Effector CD4-positive, alpha-beta T cell (primary cell): Measurements from ENCODE around the gene EBF3.

ENCODE experiments used
- DNase-seq: peaks from one replicate; pipeline ENCODE4 v3.0.0-alpha.2; 2020

The EBF3 gene

DNA sequence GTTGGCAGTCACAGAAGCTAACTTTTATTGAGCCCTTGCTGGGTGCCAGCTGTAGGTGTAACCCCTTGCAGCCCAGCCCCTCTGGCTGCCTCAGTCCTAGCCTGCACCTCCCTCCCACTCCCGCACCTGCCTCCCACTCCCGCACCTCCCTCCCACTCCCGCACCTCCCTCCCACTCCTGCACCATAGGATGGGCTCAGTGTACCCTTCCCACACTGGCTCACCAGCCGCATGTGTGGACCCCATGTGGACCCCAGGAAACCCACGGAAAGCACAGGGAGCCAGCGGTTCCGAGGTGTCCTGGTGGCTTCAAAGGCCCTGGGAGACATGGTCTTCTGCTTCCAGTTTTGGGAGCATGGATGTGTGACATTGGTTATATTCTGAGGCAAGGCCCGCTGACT lies 132.9 kb downstream of the EBF3 start:
- no peak for DNase-seq

- DNase-seq, result no peak
These were observed 138.2 kb downstream of the EBF3 start for GRCh38 chr10:129825826-129826225.

- no peak for DNase-seq
These were observed 138.9 kb downstream of the EBF3 start for GRCh38 chr10:129825221-129825620.

- DNase-seq, result no peak
These were observed 143.6 kb downstream of the EBF3 start for GRCh38 chr10:129820451-129820850.

- DNase-seq, result no peak
These were observed 147.4 kb downstream of the EBF3 start for GRCh38 chr10:129816656-129817045.

GRCh38 chr10:129815898-129816655 lies 148.0 kb downstream of the EBF3 start:
- DNase-seq, result no peak

- DNase-seq, result no peak
These were observed 149.1 kb downstream of the EBF3 start for GRCh38 chr10:129814681-129815646.

- DNase-seq, result no peak
These were observed 151.7 kb downstream of the EBF3 start for GRCh38 chr10:129812398-129812797.

DNA sequence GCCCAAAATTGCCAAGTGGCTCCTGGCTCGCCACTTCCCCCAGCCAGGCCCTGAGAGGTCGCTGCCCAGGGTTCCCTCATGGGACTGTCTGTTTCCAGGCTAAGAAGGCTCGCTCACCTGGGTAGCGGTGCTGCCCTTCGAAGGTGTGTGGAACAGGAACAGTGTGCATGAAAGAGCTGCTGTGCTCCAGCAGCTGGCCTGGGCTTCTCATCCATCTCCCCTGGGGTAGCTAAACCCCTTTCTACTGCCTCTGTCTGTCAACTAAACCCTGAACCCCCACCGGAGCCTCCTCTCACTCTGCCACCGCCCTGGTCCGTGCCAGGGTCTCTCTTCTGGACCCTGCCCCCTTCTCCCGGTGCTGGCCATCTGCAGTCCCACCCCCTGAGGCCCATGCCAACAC lies 152.9 kb downstream of the EBF3 start:
- no peak for DNase-seq

GRCh38 chr10:129809841-129810240 lies 154.2 kb downstream of the EBF3 start:
- no peak for DNase-seq

GRCh38 chr10:129809431-129809830 lies 154.6 kb downstream of the EBF3 start:
- no peak for DNase-seq

- DNase-seq, result no peak
These were observed 155.7 kb downstream of the EBF3 start for GRCh38 chr10:129808092-129808983.

- DNase-seq, result no peak
These were observed 156.9 kb downstream of the EBF3 start for GRCh38 chr10:129807211-129807610.

GRCh38 chr10:129800796-129801340 lies 163.2 kb downstream of the EBF3 start:
- no peak for DNase-seq

DNA sequence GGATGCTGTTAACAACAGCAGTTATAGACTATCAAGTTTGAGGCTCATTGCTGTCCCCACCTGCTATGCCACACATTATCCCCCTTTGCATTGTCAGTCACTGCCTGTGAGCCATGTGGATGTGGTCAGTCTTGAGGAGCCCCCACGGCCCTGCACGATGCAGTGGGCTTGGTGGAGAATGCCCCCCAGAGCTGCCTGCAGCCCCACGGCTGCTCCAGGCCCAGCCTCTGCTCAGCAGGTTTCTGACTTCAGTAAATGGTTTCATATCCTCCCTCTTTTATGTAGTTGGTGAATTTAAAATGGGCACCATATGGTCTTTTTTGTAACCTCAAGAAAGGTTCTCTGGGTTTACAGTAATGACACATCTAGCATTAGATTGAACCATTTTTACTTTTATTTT lies 164.1 kb downstream of the EBF3 start:
- no peak for DNase-seq

GRCh38 chr10:129796710-129797420 lies 167.2 kb downstream of the EBF3 start:
- no peak for DNase-seq

DNA sequence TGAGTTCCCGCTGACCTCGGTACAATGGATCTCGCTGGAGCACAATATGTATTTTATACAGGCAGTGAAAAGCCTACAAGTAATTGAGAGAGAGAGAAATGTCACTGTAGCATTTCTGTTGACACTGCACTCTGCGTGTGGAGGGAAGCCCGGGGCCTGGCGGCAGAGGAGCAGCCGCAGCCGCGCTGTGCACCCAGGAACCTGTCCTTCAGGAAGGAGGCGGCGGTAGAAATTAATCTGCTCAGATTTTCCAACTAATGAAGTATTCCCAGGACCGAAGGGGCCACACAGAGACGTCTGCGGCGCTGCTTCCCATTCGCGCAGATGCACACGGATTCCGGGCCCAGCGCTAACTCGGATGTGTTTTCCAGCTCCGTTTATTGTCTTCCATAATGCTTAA lies 170.1 kb downstream of the EBF3 start:
- DNase-seq, result no peak

GRCh38 chr10:129793479-129793878 lies 170.6 kb downstream of the EBF3 start:
- no peak for DNase-seq

GRCh38 chr10:129792864-129793263 lies 171.2 kb downstream of the EBF3 start:
- no peak for DNase-seq

DNA sequence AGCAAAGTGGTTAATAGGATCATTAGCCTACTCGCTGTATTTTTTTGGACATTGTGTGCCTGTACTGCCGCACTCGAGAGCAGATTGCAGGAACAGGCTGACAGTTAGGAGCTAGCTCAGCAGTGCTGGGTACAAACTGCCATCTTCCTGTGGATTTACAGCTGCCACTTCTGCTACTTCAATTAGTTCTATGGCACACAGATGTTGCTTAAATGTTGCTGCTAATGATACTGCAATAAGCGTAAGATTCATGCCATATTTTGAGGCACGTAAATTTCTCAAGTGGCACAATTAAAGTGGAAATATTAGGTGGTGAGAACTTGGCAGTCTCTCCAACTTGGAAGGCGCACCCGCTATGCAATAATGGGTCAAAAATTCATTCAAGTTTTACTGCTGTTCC lies 171.9 kb downstream of the EBF3 start:
- DNase-seq, result no peak

GRCh38 chr10:129790715-129791446 lies 173.2 kb downstream of the EBF3 start:
- DNase-seq, result no peak
